GM23248 (cell line): ENCODE measurements around the gene LCP2.

Source experiments
- EZH2 ChIP-seq: fragments of 200-600 bp; sonication (generic); IDR thresholded peaks from 2 replicates; pipeline ENCODE4 v1.6.1; 2018; ENCODE audit warnings: antibody characterized with exemption, mild to moderate bottlenecking; ENCODE audit not compliant: insufficient read depth, poor library complexity, severe bottlenecking
- EZH2phosphoT487 ChIP-seq: fragments of 200-600 bp; sonication (generic); IDR thresholded peaks from 2 replicates; pipeline ENCODE4 v1.6.1; 2018; ENCODE audit warnings: antibody characterized with exemption, moderate library complexity, mild to moderate bottlenecking, low read depth; ENCODE audit not compliant: insufficient read depth

DNA sequence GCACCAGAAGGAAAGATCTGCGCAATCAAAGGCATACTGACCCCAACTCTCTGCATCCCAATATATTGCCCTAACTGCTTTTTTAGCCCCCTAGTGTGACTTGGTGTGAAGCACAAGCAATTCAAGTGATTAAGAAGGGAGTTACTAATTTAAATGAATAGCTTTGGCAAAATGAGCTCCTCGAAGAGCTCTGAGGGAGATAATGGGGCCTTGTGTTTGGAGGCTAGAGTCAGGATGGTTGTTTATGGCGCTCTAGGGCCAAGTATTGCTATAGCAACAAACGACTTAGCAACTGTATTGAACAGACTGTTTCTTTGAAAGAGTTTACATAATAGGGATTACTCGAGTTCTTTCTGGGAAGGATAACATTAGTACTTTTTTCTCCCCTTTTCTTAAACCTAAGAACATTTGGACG lies 76.2 kb downstream of the LCP2 start:
- TF ChIP-seq EZH2phosphoT487 (no peak), EZH2 (no peak)
